Prostate gland (tissue), 2 donors: ENCODE results near the gene CLP1.

Source experiments
- CTCF ChIP-seq, 4 experiments: fragments of 200-600 bp in 2 of 4; fragments of 450-650 bp in 2 of 4; sonication (generic) in 2 of 4; IDR thresholded peaks; 1 replicate in 3 of 4; 2 replicates in 1 of 4; pipeline ENCODE4 v1.5.1; 2016 to 2019; ENCODE audit warnings: antibody characterized with exemption in 4 of 4, mild to moderate bottlenecking in 2 of 4, moderate library complexity in 2 of 4
- POLR2A ChIP-seq: fragments of 450-650 bp; IDR thresholded peaks from one replicate; pipeline ENCODE4 v1.6.1; 2016; ENCODE audit warnings: antibody characterized with exemption, mild to moderate bottlenecking
- POLR2AphosphoS5 ChIP-seq: sonication (generic); formaldehyde crosslinking; IDR thresholded peaks from one replicate; pipeline ENCODE4 v1.6.1; 2017; ENCODE audit warnings: antibody characterized with exemption

DNA sequence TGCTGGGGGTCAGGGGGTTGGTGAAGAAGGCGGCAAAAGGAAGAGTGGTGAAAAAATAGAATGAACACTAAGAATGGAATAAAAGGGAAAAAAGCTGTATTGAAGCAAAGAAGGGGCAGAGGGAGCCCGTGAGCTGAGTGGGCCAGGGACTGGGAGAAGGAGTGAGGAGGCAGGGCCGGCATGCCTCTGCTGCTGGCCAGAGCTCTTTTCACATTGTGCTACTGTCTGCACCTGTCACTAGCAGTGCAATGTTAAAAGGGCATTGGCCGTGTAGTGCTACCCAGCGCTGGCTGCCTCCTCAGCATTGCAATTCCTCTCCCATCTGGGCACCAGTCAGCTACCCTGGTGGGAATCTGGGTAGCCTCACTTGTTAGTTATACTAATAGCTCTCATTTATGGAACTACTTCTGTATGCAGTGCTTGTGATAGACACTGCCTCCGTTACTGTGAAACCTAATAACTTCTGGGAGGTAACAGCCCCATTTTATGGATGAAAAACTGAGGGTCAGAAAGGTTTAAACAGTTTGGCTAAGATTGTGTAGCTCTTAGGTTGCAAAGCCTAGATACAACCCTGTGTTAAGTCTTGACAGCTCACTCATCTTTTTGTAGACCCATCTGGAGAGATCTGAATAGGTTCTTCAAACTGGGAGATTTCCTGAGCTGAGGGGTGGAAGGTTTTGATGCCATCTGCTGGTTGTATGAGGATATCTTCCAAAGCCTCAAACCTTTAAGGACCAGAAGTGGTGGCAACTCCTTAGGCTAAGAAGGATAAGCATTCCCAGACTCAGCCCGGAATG lies 16.4 kb upstream of the CLP1 start:
- TF ChIP-seq CTCF (IDR thresholded peaks at IDR 0.05) (peak in 3 of 4 experiments; percentile 34 to 59 (median 55)), POLR2AphosphoS5 (peak; percentile 41), POLR2A (no peak)
